ENCODE measurements around the gene SUPT4H1. TPM values are rescaled to one million over a fixed set of nuclear protein-coding genes. Genes with fewer than 3 reads are reported as not detected.

SUPT4H1 gene
- total and polyA plus RNA-seq, 2 of the 4 experiments (the other 2 are of a cell fraction), result 51.6 to 129 TPM

DNA sequence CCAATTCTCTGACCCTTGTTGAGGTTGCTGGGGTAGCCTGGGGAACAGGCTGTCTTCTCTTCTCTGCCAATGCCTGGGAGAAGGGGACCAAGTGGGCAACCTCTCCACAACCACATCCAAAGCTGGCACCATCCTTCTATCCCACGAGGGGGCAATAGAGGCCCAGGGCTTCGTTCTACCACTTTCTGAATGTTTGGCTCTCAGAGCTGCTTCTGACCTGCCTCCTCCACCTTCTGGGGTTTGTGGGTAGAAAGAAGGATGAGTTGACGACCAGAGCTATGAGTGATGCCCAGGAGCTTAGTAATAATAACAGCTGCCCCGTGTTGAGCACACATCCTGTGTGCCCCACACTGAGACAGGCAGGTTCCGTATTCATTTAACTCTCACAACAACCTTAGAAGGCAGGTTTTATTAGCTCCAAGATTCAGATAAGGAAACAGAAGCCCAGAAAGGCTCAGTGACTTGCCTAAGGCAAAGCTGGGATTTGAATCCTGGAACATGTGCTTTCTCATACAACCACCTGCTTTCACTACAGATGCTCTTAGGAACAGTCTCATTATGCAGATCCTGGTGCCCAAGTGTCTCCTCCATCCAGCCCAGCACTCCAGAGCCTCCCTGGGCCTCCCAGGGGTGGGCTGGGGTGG lies 34.5 kb downstream of the SUPT4H1 start:
- POLR2A ChIA-PET (ENCODE audit: unreplicated experiment), result interaction anchor here (0.9 kb wide), 1 partner anchor 35 kb away, joined by 3 read pairs; the partner anchor contains the start of gene SUPT4H1
- H3K27me3 ChIP-seq (ENCODE audit: control insufficient read depth, insufficient read depth, low read length), result no peaks in the 10 kb centered on the region
- no peak overlapping the region for H2BK120ac ChIP-seq (ENCODE audit: low read depth, low read length)
- no peaks in the 10 kb centered on the region for H3K9me1 ChIP-seq (ENCODE audit: insufficient read depth, low read length)
- DNase-seq, result peak; percentile 75
- no peak overlapping the region for H3K18ac ChIP-seq (ENCODE audit: low read depth, low read length)
- peak; percentile 90 for ATAC-seq (ENCODE audit: low read depth)
- H4K20me1 ChIP-seq (ENCODE audit: insufficient read depth, low read length), result no peaks in the 10 kb centered on the region
- no peak overlapping the region for H3K56ac ChIP-seq (ENCODE audit: extremely low read depth, insufficient read depth, low read length)
- peaks cover 3% of the 10 kb centered on the region; the same call in 1 of the 2 replicates for H3K36me3 ChIP-seq (ENCODE audit: control insufficient read depth, insufficient read depth, low read length)
- H3K79me1 ChIP-seq (ENCODE audit: low read depth in 1 of 2, low read length in 2 of 2), result no peaks in the 10 kb centered on the region
- in situ Hi-C loops (cut with MboI; ENCODE audit: low sequenced_read_pairs) (loop anchor here (5.0 kb wide), 2 partner anchors 100 to 130 kb away; partner anchors contain the start of gene RNF43), dilution Hi-C loops (cut with HindIII; ENCODE audit: low sequenced_read_pairs, unreplicated experiment) (no loop called here), intact Hi-C loops (cut with micrococcal nuclease) (loop anchor here (1.0 to 2.0 kb wide), 3 partner anchors 35 to 130 kb away; partner anchors contain the start of genes RNF43 and SUPT4H1)
- H2AK5ac ChIP-seq (ENCODE audit: low read depth, low read length), result no peak overlapping the region
- H2BK20ac ChIP-seq (ENCODE audit: low read depth, low read length), result no peak overlapping the region
- no peak for TF ChIP-seq NFE2L2 (IDR thresholded peaks at IDR 0.05; ENCODE audit: low read depth, low read length)
- TF ChIP-seq, protein P1, sequence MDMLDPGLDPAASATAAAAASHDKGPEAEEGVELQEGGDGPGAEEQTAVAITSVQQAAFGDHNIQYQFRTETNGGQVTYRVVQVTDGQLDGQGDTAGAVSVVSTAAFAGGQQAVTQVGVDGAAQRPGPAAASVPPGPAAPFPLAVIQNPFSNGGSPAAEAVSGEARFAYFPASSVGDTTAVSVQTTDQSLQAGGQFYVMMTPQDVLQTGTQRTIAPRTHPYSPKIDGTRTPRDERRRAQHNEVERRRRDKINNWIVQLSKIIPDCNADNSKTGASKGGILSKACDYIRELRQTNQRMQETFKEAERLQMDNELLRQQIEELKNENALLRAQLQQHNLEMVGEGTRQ (IDR thresholded peaks at IDR 0.05; ENCODE audit: low read depth, low read length), result no peak
- no peak for TF ChIP-seq CEBPB (IDR thresholded peaks at IDR 0.05; ENCODE audit: low read depth, low read length)
- TF ChIP-seq, protein P2, sequence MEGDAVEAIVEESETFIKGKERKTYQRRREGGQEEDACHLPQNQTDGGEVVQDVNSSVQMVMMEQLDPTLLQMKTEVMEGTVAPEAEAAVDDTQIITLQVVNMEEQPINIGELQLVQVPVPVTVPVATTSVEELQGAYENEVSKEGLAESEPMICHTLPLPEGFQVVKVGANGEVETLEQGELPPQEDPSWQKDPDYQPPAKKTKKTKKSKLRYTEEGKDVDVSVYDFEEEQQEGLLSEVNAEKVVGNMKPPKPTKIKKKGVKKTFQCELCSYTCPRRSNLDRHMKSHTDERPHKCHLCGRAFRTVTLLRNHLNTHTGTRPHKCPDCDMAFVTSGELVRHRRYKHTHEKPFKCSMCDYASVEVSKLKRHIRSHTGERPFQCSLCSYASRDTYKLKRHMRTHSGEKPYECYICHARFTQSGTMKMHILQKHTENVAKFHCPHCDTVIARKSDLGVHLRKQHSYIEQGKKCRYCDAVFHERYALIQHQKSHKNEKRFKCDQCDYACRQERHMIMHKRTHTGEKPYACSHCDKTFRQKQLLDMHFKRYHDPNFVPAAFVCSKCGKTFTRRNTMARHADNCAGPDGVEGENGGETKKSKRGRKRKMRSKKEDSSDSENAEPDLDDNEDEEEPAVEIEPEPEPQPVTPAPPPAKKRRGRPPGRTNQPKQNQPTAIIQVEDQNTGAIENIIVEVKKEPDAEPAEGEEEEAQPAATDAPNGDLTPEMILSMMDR (conservative IDR thresholded peaks at IDR 0.05; ENCODE audit: low read depth, low read length), result peak; percentile 88
- TF ChIP-seq RCOR1 (IDR thresholded peaks at IDR 0.05; ENCODE audit: insufficient replicate concordance, low read length), result no peak
- peak; percentile 96 for TF ChIP-seq RAD21 (IDR thresholded peaks at IDR 0.05; ENCODE audit: low read length)
- peak; percentile 42; the same call in 1 of the 2 replicates for TF ChIP-seq POLR2A (IDR thresholded peaks at IDR 0.05; ENCODE audit: low read depth, low read length)
- peak; percentile 97 for TF ChIP-seq SMC3 (IDR thresholded peaks at IDR 0.05; ENCODE audit: low read depth, low read length)
- TF ChIP-seq FOS (IDR thresholded peaks at IDR 0.05; ENCODE audit: low read depth, low read length), result no peak
- TF ChIP-seq MAFK (IDR thresholded peaks at IDR 0.05; ENCODE audit: low read depth, low read length), result no peak
- TF ChIP-seq RFX5 (IDR thresholded peaks at IDR 0.05; ENCODE audit: low read depth, low read length), result no peak
- no peak overlapping the region for H2BK15ac ChIP-seq (ENCODE audit: low read depth, low read length)
- 83% methylated on average over 1 of the region's 5 CpGs; no CpG with 5 or more reads in 1 of the 2 experiments for WGBS, 2 experiments (ENCODE audit: extremely low coverage in 2 of 2, insufficient read length in 1 of 2)
- H3K4me3 ChIP-seq (ENCODE audit: insufficient read depth, low read depth, low read length), result no peak overlapping the region
- H3K9ac ChIP-seq (ENCODE audit: low read depth, low read length), result no peak overlapping the region
- peak overlapping the region; percentile 86 for H2AFZ ChIP-seq (replicated peaks; ENCODE audit: low read length, poor library complexity)
- no peak overlapping the region for H3K4me2 ChIP-seq (ENCODE audit: low read depth, low read length)
- no peak overlapping the region for H3K4ac ChIP-seq (ENCODE audit: low read depth, low read length)
- no peak overlapping the region for H3K27ac ChIP-seq (ENCODE audit: insufficient read depth, low read length)
- no peak overlapping the region for H4K8ac ChIP-seq (ENCODE audit: low read depth in 2 of 2, low read length in 2 of 2)
- H2AK9ac ChIP-seq (replicated peaks; ENCODE audit: low read depth, low read length, poor library complexity), result peak overlapping the region; percentile 89
- no TSS peak for BruUV-seq (replicated peaks)
- H3K23ac ChIP-seq (ENCODE audit: low read depth, low read length), result no peak overlapping the region
- H3K9me3 ChIP-seq (ENCODE audit: control insufficient read depth, insufficient read depth, low read length), result no peaks in the 10 kb centered on the region
- H3K4me1 ChIP-seq (ENCODE audit: control insufficient read depth, insufficient read depth, low read length), result no peaks in the 10 kb centered on the region
- H4K5ac ChIP-seq (ENCODE audit: low read depth, low read length), result no peak overlapping the region
- no peak overlapping the region for H2BK5ac ChIP-seq (ENCODE audit: low read depth, low read length, poor library complexity, severe bottlenecking)
- no peak overlapping the region for H4K91ac ChIP-seq (ENCODE audit: insufficient read depth, low read depth, low read length)
- no peak overlapping the region for H3K14ac ChIP-seq (replicated peaks; ENCODE audit: low read depth, low read length)
- CTCF ChIA-PET, result interaction anchor here (0.6 to 1.7 kb wide), 14 partner anchors 19 to 130 kb away, joined by 3 to 21 read pairs (median 4); partner anchors contain the start of genes RNF43 and SUPT4H1

Measured in IMR-90 (cell line).